GM12878 (cell line): ENCODE measurements around the gene DCTN1. TPM values are rescaled to one million over a fixed set of nuclear protein-coding genes. Genes with fewer than 3 reads are reported as not detected.

Experiments
- ATAC-seq: fragments of 200-7000 bp; cut with Tn5 transposase; 3 replicates; pipeline ENCODE4 v1.9.1; 2020; ENCODE audit warnings: mild to moderate bottlenecking, moderate library complexity
- BruUV-seq: library from RNA; stranded (reverse); fragments of 400-500 nt; replicated peaks from 2 replicates; lab custom pipeline; 2021; lab: Mats Ljungman, UMichigan
- CTCF ChIA-PET: fragments of 300-600 bp; sonication (Branson Sonifier 250); formaldehyde crosslinking; extraction: SDS; loops from one replicate; lab custom pipeline; 2021; ENCODE audit warnings: inconsistent platforms; lab: Yijun Ruan, JAX
- POLR2A ChIA-PET: fragments of 350-600 bp; formaldehyde crosslinking; extraction: SDS; loops from one replicate; lab custom pipeline; 2021; ENCODE audit warnings: inconsistent platforms; lab: Charles Lee
- RAD21 ChIA-PET: fragments of 300-600 bp; sonication (Branson Sonifier 250); formaldehyde crosslinking; loops from one replicate; lab custom pipeline; 2023; ENCODE audit warnings: antibody characterized with exemption; ENCODE audit not compliant: unreplicated experiment; lab: Charles Lee
- SMC1A ChIA-PET: fragments of 300-600 bp; sonication (Branson Sonifier 250); formaldehyde crosslinking; loops from one replicate; lab custom pipeline; 2023; ENCODE audit not compliant: unreplicated experiment, uncharacterized antibody; lab: Charles Lee
- DNase-seq: peaks from one replicate; pipeline ENCODE4 v3.0.0-alpha.2; 2011; ENCODE audit warnings: low read depth, low spot score
- FAIRE-seq: peaks from 3 replicates; lab custom pipeline; 2011; peaks lifted over from hg19 to GRCh38; lab: Jason Lieb, UNC
- H2AFZ ChIP-seq: 2 replicates; pipeline ENCODE4 v1.6.0; 2011; ENCODE audit warnings: low read depth, low read length, control low read depth; ENCODE audit not compliant: control insufficient read depth
- H3K27ac ChIP-seq: 2 replicates; pipeline ENCODE4 v1.5.1; 2011; ENCODE audit warnings: control low read depth; ENCODE audit not compliant: control insufficient read depth, insufficient read depth
- H3K27me3 ChIP-seq, 2 experiments: replicated peaks in 1 of 2; 2 replicates each; pipeline versions ENCODE4 v1.6.0 to v1.6.1; 2011; ENCODE audit warnings: low read length in 1 of 2; ENCODE audit not compliant: control insufficient read depth in 2 of 2, insufficient read depth in 2 of 2
- H3K36me3 ChIP-seq, 2 experiments: 2 replicates each; pipeline ENCODE4 v1.5.1; 2011; ENCODE audit warnings: low read length in 1 of 2; ENCODE audit not compliant: control insufficient read depth in 2 of 2, insufficient read depth in 2 of 2
- H3K4me1 ChIP-seq: 2 replicates; pipeline ENCODE4 v1.6.1; 2011; ENCODE audit warnings: mild to moderate bottlenecking, low read length, moderate library complexity, mixed read lengths; ENCODE audit not compliant: control insufficient read depth, insufficient read depth
- H3K4me2 ChIP-seq: 2 replicates; pipeline ENCODE4 v1.6.0; 2011; ENCODE audit warnings: control low read depth; ENCODE audit not compliant: control insufficient read depth, insufficient read depth
- H3K4me3 ChIP-seq: fragments of 200-600 bp; sonication (generic); 2 replicates; pipeline ENCODE4 v1.5.1; 2016
- H3K79me2 ChIP-seq: 2 replicates; pipeline ENCODE4 v1.6.0; 2011; ENCODE audit warnings: low read length; ENCODE audit not compliant: control insufficient read depth, insufficient read depth
- H3K9ac ChIP-seq: 2 replicates; pipeline ENCODE4 v1.8.0; 2011; ENCODE audit warnings: low read length, control low read depth, mixed read lengths; ENCODE audit not compliant: control insufficient read depth, insufficient read depth
- H3K9me3 ChIP-seq: replicated peaks from 3 replicates; pipeline ENCODE4 v1.5.1; 2011; ENCODE audit warnings: mild to moderate bottlenecking, low read length; ENCODE audit not compliant: control insufficient read depth, insufficient read depth
- H4K20me1 ChIP-seq: 2 replicates; pipeline ENCODE4 v1.6.0; 2011; ENCODE audit not compliant: control insufficient read depth, insufficient read depth
- CBX3 ChIP-seq: fragments of 200-600 bp; sonication (generic); IDR thresholded peaks from 2 replicates; pipeline ENCODE4 v1.6.1; 2016; ENCODE audit warnings: low read depth, borderline replicate concordance
- EGR1 ChIP-seq, 2 experiments: IDR thresholded peaks; 1 replicate in 1 of 2; 2 replicates in 1 of 2; pipeline ENCODE4 v1.6.1; 2011 to 2012; ENCODE audit warnings: low read depth in 2 of 2, low read length in 2 of 2, borderline replicate concordance in 1 of 2, mild to moderate bottlenecking in 1 of 2, moderate library complexity in 1 of 2
- HSF1 ChIP-seq: fragments of 150-350 bp; IDR thresholded peaks from 2 replicates; pipeline ENCODE4 v1.6.1; 2014; ENCODE audit warnings: mild to moderate bottlenecking, low read depth, low read length
- MTA3 ChIP-seq: IDR thresholded peaks from 2 replicates; pipeline ENCODE4 v1.6.1; 2012; ENCODE audit warnings: low read length, inconsistent platforms, borderline replicate concordance
- NRF1 ChIP-seq: conservative IDR thresholded peaks from 2 replicates; pipeline ENCODE4 v1.6.1; 2011; ENCODE audit warnings: mild to moderate bottlenecking, low read depth, low read length, improper control_type of control experiment
- SIN3A ChIP-seq: IDR thresholded peaks from 2 replicates; pipeline ENCODE4 v1.6.1; 2012; ENCODE audit warnings: low read depth, low read length, improper control_type of control experiment
- SP1 ChIP-seq: IDR thresholded peaks from one replicate; pipeline ENCODE4 v1.6.1; 2011; ENCODE audit warnings: low read depth, low read length
- SPI1 ChIP-seq: IDR thresholded peaks from 2 replicates; pipeline ENCODE4 v1.6.1; 2011; ENCODE audit warnings: low read depth, mild to moderate bottlenecking, low read length, moderate library complexity, borderline replicate concordance; ENCODE audit not compliant: insufficient read depth
- USF2 ChIP-seq: IDR thresholded peaks from 2 replicates; pipeline ENCODE4 v1.6.1; 2011; ENCODE audit warnings: low read depth, low read length, improper control_type of control experiment, borderline replicate concordance
- WGBS: methylation state at CpG from one replicate; pipeline ENCODE4 v1.1.6; 2016; ENCODE audit warnings: low lambda C conversion rate; ENCODE audit not compliant: insufficient replicate concordance, insufficient coverage; ENCODE audit errors: missing lambda C conversion rate; 5-methylcytosine and 5-hydroxymethylcytosine counted together
- in situ Hi-C: fragments of 300-500 bp; cut with MboI; formaldehyde crosslinking; loops from 9 replicates; pipeline ENCODE4 v1.14.3; 2018; ENCODE audit warnings: mixed read lengths
- intact Hi-C: fragments of 100-400 bp; cut with micrococcal nuclease; formaldehyde crosslinking; loops from one replicate; pipeline ENCODE4 v1.14.2; 2022; ENCODE audit not compliant: unreplicated experiment
- polyA plus RNA-seq, 11 experiments: library from polyadenylated mRNA; depleted of rRNA in 4 of 11; unstranded in 6 of 11; stranded (reverse) in 5 of 11; fragments of >200 nt; fragmentation: Nextera tagmentation in 4 of 11; fragmentation: Illumina TruSeq in 1 of 11; extraction: Ambion mirVana in 4 of 11; extraction: Trizol in 1 of 11; gene quantifications; 1 replicate in 1 of 11; 2 replicates in 10 of 11; pipeline versions ENCODE4 v1.2.1 to v1.2.3, GENCODE V29; 2011 to 2016; ENCODE audit warnings: inconsistent platforms in 2 of 11, missing spikeins in 2 of 11, low read depth in 1 of 11
- total RNA-seq, 4 experiments: library from RNA; depleted of rRNA in 3 of 4; stranded (reverse); fragments of >200 nt in 3 of 4; fragmentation: Illumina TruSeq in 1 of 4; extraction: Trizol in 1 of 4; gene quantifications; 2 replicates each; pipeline versions ENCODE4 v1.2.1 to v1.2.3, GENCODE V29; 2013 to 2021

DCTN1 gene
- total and polyA plus RNA-seq, 10 of the 15 experiments (the other 5 are each of a cell fraction or from before 2014, with no cell fraction given) = 44.1 to 116 (median 64.8) TPM

GRCh38 chr2:74316627-74317295 is 63.4 kb downstream of the DCTN1 start:
- H3K79me2 ChIP-seq = no peaks in the 10 kb centered on the region
- no peak for ATAC-seq
- H4K20me1 ChIP-seq = no peaks in the 10 kb centered on the region
- intact Hi-C loops (no loop called here), in situ Hi-C loops (no loop called here)
- H3K27me3 ChIP-seq = no peaks in the 10 kb centered on the region
- no peak overlapping the region for H3K27ac ChIP-seq
- no peak overlapping the region for H2AFZ ChIP-seq
- no peaks in the 10 kb centered on the region for H3K4me1 ChIP-seq
- no peak for TF ChIP-seq NRF1
- TF ChIP-seq EGR1 (IDR thresholded peaks at IDR 0.05; ENCODE audit: borderline replicate concordance in 1 of 2, low read depth in 2 of 2, low read length in 2 of 2) = no peak
- TF ChIP-seq CBX3 = no peak
- TF ChIP-seq MTA3 = no peak
- no peak for TF ChIP-seq SIN3A
- TF ChIP-seq USF2 = no peak
- TF ChIP-seq HSF1 = no peak
- TF ChIP-seq SP1 = no peak
- TF ChIP-seq SPI1 = no peak
- no peak overlapping the region for H3K4me2 ChIP-seq
- no peaks in the 10 kb centered on the region for H3K36me3 ChIP-seq
- ChIA-PET RAD21 (no interaction called here), CTCF (interaction anchor here (0.7 to 4.2 kb wide), 4 partner anchors 18 to 27 kb away, joined by 3 to 33 read pairs (median 4); partner anchors contain the start of gene SLC4A5), POLR2A (no interaction called here), SMC1A (no interaction called here)
- no peak overlapping the region for H3K4me3 ChIP-seq
- H3K9me3 ChIP-seq = no peaks in the 10 kb centered on the region
- WGBS = 56% methylated on average over 6 of the region's 6 CpGs
- DNase-seq = no peak
- H3K9ac ChIP-seq = no peak overlapping the region
- FAIRE-seq = no peak
- BruUV-seq = no TSS peak
